ENCODE measurements around the gene AGXT2. TPM values are rescaled to one million over a fixed set of nuclear protein-coding genes. Genes with fewer than 3 reads are reported as not detected.
A peak's percentile ranks its signal among the peaks of the same experiment; 100 is the strongest.

The AGXT2 gene
- under 1 TPM in 2 of 5 donors, not detected in 3; 0.18 to 0.33 TPM for polyA plus RNA-seq (ENCODE audit: insufficient read depth in 1 of 5, insufficient read length in 5 of 5, low replicate concordance in 1 of 5)
- long read RNA-seq, donor 1 = 0 reads
- long read RNA-seq, donor 2 = 0 reads
- long read RNA-seq, donor 3 = 0 reads
- long read RNA-seq, donor 4 = 0 reads
- long read RNA-seq, donor 5 = 0 reads
- long read RNA-seq, donor 6 = 0 reads
- long read RNA-seq, donor 7 = 0 reads
- long read RNA-seq, donor 8 = 0 reads

DNA sequence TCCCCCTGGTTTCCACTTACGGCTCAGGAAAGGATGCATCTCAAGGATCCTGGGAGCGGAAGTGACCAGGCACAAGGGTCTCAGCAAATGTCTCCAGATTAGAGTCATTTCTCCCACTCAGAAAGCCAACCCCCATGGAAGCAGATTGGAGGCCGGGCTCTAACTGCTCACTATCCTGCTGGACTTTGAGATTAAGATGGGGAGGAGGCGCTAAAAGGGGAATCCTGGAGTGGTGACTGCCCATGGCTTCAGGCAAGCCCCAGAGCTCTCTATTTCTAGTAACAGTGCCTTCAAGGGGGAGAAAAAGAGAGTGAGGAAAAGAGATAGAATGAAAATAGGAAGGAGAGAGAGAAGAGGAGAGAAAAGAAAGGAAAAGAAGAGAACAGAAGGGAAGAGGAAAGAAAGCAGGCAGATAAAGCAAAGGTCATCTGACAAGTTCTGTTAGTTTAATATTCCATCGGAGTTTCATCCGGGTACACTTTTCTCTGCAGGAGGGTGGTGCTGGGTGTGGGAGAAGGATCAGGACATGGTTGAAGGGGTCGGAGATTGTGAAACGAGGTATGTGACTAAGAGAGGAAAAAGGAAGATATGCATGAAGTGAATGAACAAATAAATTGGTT, at the start of gene AGXT2:
Gene AGXT2 (minus strand): TSS at position 165 of the 620 bp plus-strand sequence. CDS start 57 bp downstream, at position 108.
- no peak for DNase-seq

- no peak for DNase-seq
Measured at GRCh38 chr5:35096932-35097331, 49.2 kb upstream of the AGXT2 start.

- no peak for DNase-seq
Measured at GRCh38 chr5:35096216-35096615, 48.5 kb upstream of the AGXT2 start.

GRCh38 chr5:35095366-35095765, 47.6 kb upstream of the AGXT2 start:
- no peak for DNase-seq

GRCh38 chr5:35094948-35095347, 47.2 kb upstream of the AGXT2 start:
- DNase-seq = no peak

DNA sequence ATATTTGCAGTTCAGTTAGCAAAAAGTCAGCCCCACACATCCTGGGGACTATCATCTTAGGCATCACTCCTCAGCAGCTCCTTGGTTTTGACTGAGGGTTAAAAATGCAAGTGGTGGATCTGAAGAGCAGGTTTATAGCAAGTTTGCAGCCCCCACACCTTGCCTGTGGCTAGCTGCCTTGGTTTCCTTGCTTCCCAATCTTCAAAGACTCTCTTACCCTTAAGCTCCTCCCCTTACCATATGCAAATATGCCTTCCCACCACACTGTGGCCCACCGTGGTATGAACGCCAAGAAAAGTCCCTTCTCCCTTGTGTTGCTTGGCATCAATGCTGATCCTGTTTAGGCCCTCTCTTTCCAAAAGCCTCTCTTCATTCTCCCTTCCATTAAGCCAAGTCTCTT, 45.0 kb upstream of the AGXT2 start:
- no peak for DNase-seq

- DNase-seq = no peak
Measured at GRCh38 chr5:35091704-35092103, 44.0 kb upstream of the AGXT2 start.

- DNase-seq = peak; percentile 30 to 64
Measured at GRCh38 chr5:35089334-35090314, 41.9 kb upstream of the AGXT2 start.

- no peak for DNase-seq
Measured at GRCh38 chr5:35087991-35088390, 40.2 kb upstream of the AGXT2 start.

GRCh38 chr5:35083150-35083549, 35.4 kb upstream of the AGXT2 start:
- DNase-seq = no peak

DNA sequence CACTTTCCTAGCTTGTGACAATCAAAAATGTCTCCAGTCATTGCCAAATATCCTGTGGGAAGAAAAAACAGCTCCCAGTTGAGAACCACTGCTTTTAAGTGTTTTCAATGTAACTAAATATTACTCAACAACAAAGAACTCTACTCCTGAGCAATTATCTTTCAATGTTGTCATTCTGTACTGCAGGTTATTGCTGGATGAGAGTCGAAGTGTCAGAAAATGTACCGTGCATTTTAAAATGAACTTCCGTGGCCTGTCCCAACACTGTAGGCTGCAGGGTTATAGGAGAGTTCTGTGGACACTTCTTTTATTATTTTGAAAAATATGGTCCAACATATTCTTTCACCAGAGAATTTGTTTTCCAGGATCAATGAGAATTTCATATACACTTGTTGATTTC, 34.8 kb upstream of the AGXT2 start:
- DNase-seq = no peak

GRCh38 chr5:35081134-35081533, 33.4 kb upstream of the AGXT2 start:
- no peak for DNase-seq

- DNase-seq = no peak
Measured at GRCh38 chr5:35073160-35073559, 25.4 kb upstream of the AGXT2 start.

DNA sequence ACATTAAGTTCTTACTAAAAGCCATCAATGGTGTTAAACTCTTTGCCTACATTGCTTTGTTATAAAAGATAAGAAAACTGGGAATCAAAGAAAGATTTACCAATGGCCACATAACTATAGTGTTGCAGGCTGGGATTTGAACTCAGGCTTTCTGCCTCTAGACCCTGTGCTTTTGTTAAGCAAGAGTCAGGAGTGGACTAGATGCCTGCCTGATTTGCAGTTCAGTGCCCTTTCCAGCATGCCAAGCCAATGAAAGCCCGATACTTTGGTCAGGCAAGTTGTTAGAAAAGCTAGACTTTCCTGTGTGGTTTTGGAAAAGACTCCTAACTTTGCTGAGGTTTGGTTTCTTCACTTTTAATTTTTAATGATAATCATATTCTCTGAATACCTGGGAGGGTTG, 21.4 kb upstream of the AGXT2 start:
- no peak for DNase-seq

- DNase-seq = no peak
Measured at GRCh38 chr5:35067985-35068384, 20.2 kb upstream of the AGXT2 start.

GRCh38 chr5:35066260-35066795, 18.6 kb upstream of the AGXT2 start:
- DNase-seq = no peak

GRCh38 chr5:35063414-35063813, 15.7 kb upstream of the AGXT2 start:
- no peak for DNase-seq

DNA sequence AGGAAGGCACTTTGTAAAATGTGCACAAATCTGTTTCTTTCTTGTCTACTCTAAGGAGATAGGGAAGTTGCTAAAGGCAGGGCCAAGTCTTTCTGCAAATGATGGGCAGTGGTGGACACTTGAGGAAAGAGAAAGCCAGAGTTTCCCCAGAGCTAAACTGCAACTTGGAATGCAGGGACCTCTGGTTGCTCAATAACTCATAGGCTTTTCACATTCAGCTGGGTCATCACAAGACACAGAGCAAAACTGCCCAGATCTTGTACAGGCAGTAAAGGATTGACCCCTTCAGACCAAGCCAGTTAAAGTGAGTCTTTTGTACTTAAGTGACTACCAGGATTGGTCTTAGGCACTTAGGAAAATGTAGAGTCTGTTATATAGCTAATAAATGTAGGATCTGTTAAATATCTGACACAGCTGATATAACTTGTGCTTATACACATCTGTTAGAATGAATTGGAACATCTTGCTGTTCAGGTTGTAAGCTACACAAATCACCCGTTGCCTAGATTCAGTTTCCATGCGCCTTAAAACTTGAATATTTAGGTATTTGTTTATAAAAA, 13.5 kb upstream of the AGXT2 start:
- DNase-seq = peak; percentile 21

GRCh38 chr5:35060236-35060635, 12.5 kb upstream of the AGXT2 start:
- no peak for DNase-seq

DNA sequence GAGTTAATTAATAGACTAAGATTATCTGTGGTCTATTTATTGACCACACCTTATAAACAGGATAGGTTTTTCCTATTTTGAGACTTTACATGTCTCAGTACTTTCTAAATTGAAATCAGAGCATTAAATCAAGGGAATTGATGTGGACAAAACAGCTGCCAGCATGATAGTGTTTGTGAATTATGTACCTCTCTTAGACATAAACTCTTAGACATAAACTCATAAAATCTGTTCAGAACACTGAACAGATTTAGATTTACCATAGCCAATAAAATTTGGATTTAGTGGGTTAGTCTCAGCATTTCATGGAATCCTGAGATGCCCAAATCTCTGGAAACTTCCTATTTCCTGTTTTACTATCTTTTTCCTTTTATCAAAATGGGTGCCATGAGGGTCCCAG, 11.5 kb upstream of the AGXT2 start:
- DNase-seq = no peak

DNA sequence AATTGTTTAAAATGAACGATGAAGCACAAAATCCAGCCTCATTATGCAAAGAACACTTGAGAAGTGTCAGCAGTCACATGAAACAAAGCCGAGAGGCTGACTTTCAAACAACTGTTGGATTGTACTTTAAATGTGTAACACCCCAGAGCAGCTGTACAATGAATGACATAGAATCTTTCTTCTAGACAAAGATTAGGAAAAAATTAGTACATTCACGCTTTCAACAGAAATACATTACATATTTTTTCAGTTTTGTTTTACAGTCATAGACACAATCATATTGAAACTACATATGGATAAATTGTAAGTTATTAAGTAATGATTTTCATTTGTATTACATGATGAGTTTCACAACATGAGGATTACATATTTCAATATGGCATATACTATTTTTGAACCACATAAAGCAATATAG, 10.6 kb upstream of the AGXT2 start:
- DNase-seq = no peak

DNA sequence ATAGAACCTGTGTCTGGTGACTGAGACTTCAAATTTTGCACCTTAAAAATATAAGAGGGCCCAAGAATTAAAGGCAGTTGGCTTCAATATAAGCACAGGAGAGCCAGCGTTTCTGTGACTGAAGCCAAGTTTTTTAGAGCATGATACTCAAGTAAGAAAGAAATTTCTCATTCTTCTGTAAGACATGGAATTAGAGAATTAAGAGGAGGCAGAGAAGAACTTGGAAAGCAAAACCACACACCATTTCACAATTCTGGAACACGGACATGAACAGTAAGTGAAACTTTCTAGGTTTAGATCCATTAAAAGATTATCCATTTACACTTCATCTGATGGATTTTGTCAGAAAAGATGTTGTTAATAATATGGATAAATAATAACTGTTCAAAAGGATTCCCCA, 8.9 kb upstream of the AGXT2 start:
- no peak for DNase-seq
